ENCODE measurements around the gene N4BP2L2. TPM values are rescaled to one million over a fixed set of nuclear protein-coding genes. Genes with fewer than 3 reads are reported as not detected.

Gene N4BP2L2
- total and polyA plus RNA-seq, 4 donors, result 85.9 to 187 (median 139) TPM

GRCh38 chr13:32419862-32420261, 118.7 kb downstream of the N4BP2L2 start:
- no peaks in the 10 kb centered on the region for H3K9me3 ChIP-seq (ENCODE audit: control insufficient read depth, insufficient read depth, low read length)
- peaks cover 6% of the 10 kb centered on the region for H3K36me3 ChIP-seq (ENCODE audit: control insufficient read depth, insufficient read depth, low read length)
- no peak overlapping the region for H3K27ac ChIP-seq (ENCODE audit: low read depth, low read length)
- no peak for DNase-seq (ENCODE audit: low read depth in 4 of 6, low spot score in 6 of 6)
- WGBS (ENCODE audit: insufficient coverage), result 100% methylated on average over 1 of the region's 2 CpGs
- H3K4me1 ChIP-seq (ENCODE audit: control insufficient read depth, insufficient read depth, low read length), result no peaks in the 10 kb centered on the region
- no peaks in the 10 kb centered on the region for H3K27me3 ChIP-seq (ENCODE audit: control insufficient read depth, insufficient read depth, low read length)
- H3K4me3 ChIP-seq (ENCODE audit: low read depth, low read length), result no peak overlapping the region

GRCh38 chr13:32417995-32418394, 120.6 kb downstream of the N4BP2L2 start:
- H3K27me3 ChIP-seq (ENCODE audit: control insufficient read depth, insufficient read depth, low read length), result no peaks in the 10 kb centered on the region
- no peak for DNase-seq (ENCODE audit: low read depth in 4 of 6, low spot score in 6 of 6)
- no peaks in the 10 kb centered on the region for H3K4me1 ChIP-seq (ENCODE audit: control insufficient read depth, insufficient read depth, low read length)
- peaks cover 3% of the 10 kb centered on the region for H3K36me3 ChIP-seq (ENCODE audit: control insufficient read depth, insufficient read depth, low read length)
- no peak overlapping the region for H3K27ac ChIP-seq (ENCODE audit: low read depth, low read length)
- H3K4me3 ChIP-seq (ENCODE audit: low read depth, low read length), result no peak overlapping the region
- no CpG with 5 or more reads among the region's 1 CpG for WGBS (ENCODE audit: insufficient coverage)
- no peaks in the 10 kb centered on the region for H3K9me3 ChIP-seq (ENCODE audit: control insufficient read depth, insufficient read depth, low read length)

- Histone ChIP-seq H3K4me1 (ENCODE audit: control insufficient read depth, insufficient read depth, low read length) (peaks cover 3% of the 10 kb centered on the region), H3K27ac (ENCODE audit: low read depth, low read length) (no peak overlapping the region), H3K36me3 (ENCODE audit: control insufficient read depth, insufficient read depth, low read length) (peaks cover 3% of the 10 kb centered on the region), H3K4me3 (ENCODE audit: low read depth, low read length) (no peak overlapping the region), H3K9me3 (ENCODE audit: control insufficient read depth, insufficient read depth, low read length) (no peaks in the 10 kb centered on the region), H3K27me3 (ENCODE audit: control insufficient read depth, insufficient read depth, low read length) (no peaks in the 10 kb centered on the region)
- no peak for DNase-seq (ENCODE audit: low read depth in 4 of 6, low spot score in 6 of 6)
Observed at GRCh38 chr13:32415019-32415418, 123.6 kb downstream of the N4BP2L2 start.

- Histone ChIP-seq H3K27ac (ENCODE audit: low read depth, low read length) (no peak overlapping the region), H3K4me3 (ENCODE audit: low read depth, low read length) (no peak overlapping the region), H3K4me1 (ENCODE audit: control insufficient read depth, insufficient read depth, low read length) (peaks cover 5% of the 10 kb centered on the region), H3K36me3 (ENCODE audit: control insufficient read depth, insufficient read depth, low read length) (no peaks in the 10 kb centered on the region), H3K27me3 (ENCODE audit: control insufficient read depth, insufficient read depth, low read length) (no peaks in the 10 kb centered on the region), H3K9me3 (ENCODE audit: control insufficient read depth, insufficient read depth, low read length) (no peaks in the 10 kb centered on the region)
- 88% methylated on average over 1 of the region's 2 CpGs for WGBS (ENCODE audit: insufficient coverage)
- no peak for DNase-seq (ENCODE audit: low read depth in 4 of 6, low spot score in 6 of 6)
Observed at GRCh38 chr13:32414580-32414979, 124.0 kb downstream of the N4BP2L2 start.

- H3K27me3 ChIP-seq (ENCODE audit: control insufficient read depth, insufficient read depth, low read length), result no peaks in the 10 kb centered on the region
- H3K36me3 ChIP-seq (ENCODE audit: control insufficient read depth, insufficient read depth, low read length), result no peaks in the 10 kb centered on the region
- no peak overlapping the region for H3K27ac ChIP-seq (ENCODE audit: low read depth, low read length)
- peaks cover 8% of the 10 kb centered on the region for H3K4me1 ChIP-seq (ENCODE audit: control insufficient read depth, insufficient read depth, low read length)
- WGBS (ENCODE audit: insufficient coverage), result no CpG with 5 or more reads among the region's 3 CpGs
- DNase-seq (ENCODE audit: low read depth in 4 of 6, low spot score in 6 of 6), result no peak
- H3K9me3 ChIP-seq (ENCODE audit: control insufficient read depth, insufficient read depth, low read length), result no peaks in the 10 kb centered on the region
- H3K4me3 ChIP-seq (ENCODE audit: low read depth, low read length), result no peak overlapping the region
Observed at GRCh38 chr13:32413284-32413683, 125.3 kb downstream of the N4BP2L2 start.

GRCh38 chr13:32409561-32410421, 128.8 kb downstream of the N4BP2L2 start:
- DNase-seq (ENCODE audit: low read depth in 4 of 6, low spot score in 6 of 6), result peak in 2 of 6 donors; percentile 57
- no peaks in the 10 kb centered on the region for H3K27me3 ChIP-seq (ENCODE audit: control insufficient read depth, insufficient read depth, low read length)
- no peak overlapping the region for H3K27ac ChIP-seq (ENCODE audit: low read depth, low read length)
- H3K4me3 ChIP-seq (ENCODE audit: low read depth, low read length), result peak overlapping the region; percentile 22
- WGBS (ENCODE audit: insufficient coverage), result 18% methylated on average over 26 of the region's 27 CpGs
- no peaks in the 10 kb centered on the region for H3K9me3 ChIP-seq (ENCODE audit: control insufficient read depth, insufficient read depth, low read length)
- H3K4me1 ChIP-seq (ENCODE audit: control insufficient read depth, insufficient read depth, low read length), result peaks cover 8% of the 10 kb centered on the region
- no peaks in the 10 kb centered on the region for H3K36me3 ChIP-seq (ENCODE audit: control insufficient read depth, insufficient read depth, low read length)

GRCh38 chr13:32409001-32409313, 129.6 kb downstream of the N4BP2L2 start:
- H3K4me3 ChIP-seq (ENCODE audit: low read depth, low read length), result no peak overlapping the region
- no peaks in the 10 kb centered on the region for H3K36me3 ChIP-seq (ENCODE audit: control insufficient read depth, insufficient read depth, low read length)
- peak in 2 of 6 donors; percentile 16 to 17 for DNase-seq (ENCODE audit: low read depth in 4 of 6, low spot score in 6 of 6)
- H3K27me3 ChIP-seq (ENCODE audit: control insufficient read depth, insufficient read depth, low read length), result no peaks in the 10 kb centered on the region
- no CpG with 5 or more reads among the region's 6 CpGs for WGBS (ENCODE audit: insufficient coverage)
- H3K9me3 ChIP-seq (ENCODE audit: control insufficient read depth, insufficient read depth, low read length), result no peaks in the 10 kb centered on the region
- H3K4me1 ChIP-seq (ENCODE audit: control insufficient read depth, insufficient read depth, low read length), result peaks cover 8% of the 10 kb centered on the region
- no peak overlapping the region for H3K27ac ChIP-seq (ENCODE audit: low read depth, low read length)

- Histone ChIP-seq H3K4me3 (ENCODE audit: low read depth, low read length) (no peak overlapping the region), H3K4me1 (ENCODE audit: control insufficient read depth, insufficient read depth, low read length) (peaks cover 8% of the 10 kb centered on the region), H3K27ac (ENCODE audit: low read depth, low read length) (no peak overlapping the region), H3K27me3 (ENCODE audit: control insufficient read depth, insufficient read depth, low read length) (no peaks in the 10 kb centered on the region), H3K36me3 (ENCODE audit: control insufficient read depth, insufficient read depth, low read length) (no peaks in the 10 kb centered on the region), H3K9me3 (ENCODE audit: control insufficient read depth, insufficient read depth, low read length) (no peaks in the 10 kb centered on the region)
- DNase-seq (ENCODE audit: low read depth in 4 of 6, low spot score in 6 of 6), result peak in 1 of 6 donors; percentile 20
- 83% methylated on average over 3 of the region's 9 CpGs for WGBS (ENCODE audit: insufficient coverage)
Observed at GRCh38 chr13:32408296-32409000, 130.1 kb downstream of the N4BP2L2 start.

GRCh38 chr13:32407854-32408253, 130.7 kb downstream of the N4BP2L2 start:
- Histone ChIP-seq H3K27ac (ENCODE audit: low read depth, low read length) (no peak overlapping the region), H3K9me3 (ENCODE audit: control insufficient read depth, insufficient read depth, low read length) (no peaks in the 10 kb centered on the region), H3K27me3 (ENCODE audit: control insufficient read depth, insufficient read depth, low read length) (no peaks in the 10 kb centered on the region), H3K36me3 (ENCODE audit: control insufficient read depth, insufficient read depth, low read length) (no peaks in the 10 kb centered on the region), H3K4me3 (ENCODE audit: low read depth, low read length) (no peak overlapping the region), H3K4me1 (ENCODE audit: control insufficient read depth, insufficient read depth, low read length) (peaks cover 8% of the 10 kb centered on the region)
- no peak for DNase-seq (ENCODE audit: low read depth in 4 of 6, low spot score in 6 of 6)
- WGBS (ENCODE audit: insufficient coverage), result 91% methylated on average over 6 of the region's 6 CpGs

- Histone ChIP-seq H3K27me3 (ENCODE audit: control insufficient read depth, insufficient read depth, low read length) (no peaks in the 10 kb centered on the region), H3K4me3 (ENCODE audit: low read depth, low read length) (no peak overlapping the region), H3K4me1 (ENCODE audit: control insufficient read depth, insufficient read depth, low read length) (no peaks in the 10 kb centered on the region), H3K27ac (ENCODE audit: low read depth, low read length) (peak overlapping the region; percentile 45), H3K36me3 (ENCODE audit: control insufficient read depth, insufficient read depth, low read length) (no peaks in the 10 kb centered on the region), H3K9me3 (ENCODE audit: control insufficient read depth, insufficient read depth, low read length) (no peaks in the 10 kb centered on the region)
- WGBS (ENCODE audit: insufficient coverage), result no CpG with 5 or more reads among the region's 4 CpGs
- peak in 2 of 6 donors; percentile 7 to 24 for DNase-seq (ENCODE audit: low read depth in 4 of 6, low spot score in 6 of 6)
Observed at GRCh38 chr13:32403108-32403507, 135.5 kb downstream of the N4BP2L2 start.
